SK-N-SH treated with all-trans-retinoic acid at 6 μM for 48 hours (cell line): ENCODE data around the gene TMEM18.

Source experiments
- ATAC-seq: fragments of 200-7000 bp; cut with Tn5 transposase; 3 replicates; pipeline ENCODE4 v1.9.1; 2020; ENCODE audit warnings: mild to moderate bottlenecking, moderate library complexity
- ARNTL ChIP-seq: fragments of 450-650 bp; formaldehyde crosslinking; IDR thresholded peaks from 2 replicates; pipeline ENCODE4 v1.5.0; 2020; ENCODE audit warnings: low read depth, mild to moderate bottlenecking, moderate library complexity, borderline replicate concordance
- BACH2 ChIP-seq: fragments of 250-450 bp; sonication (Bioruptor Pico); IDR thresholded peaks from 2 replicates; pipeline ENCODE4 v1.9.0; 2021; ENCODE audit warnings: mild to moderate bottlenecking, borderline replicate concordance
- CSDC2 ChIP-seq: fragments of 250-450 bp; sonication (Bioruptor Pico); IDR thresholded peaks from 2 replicates; pipeline ENCODE4 v1.5.0; 2020; ENCODE audit warnings: mild to moderate bottlenecking, moderate library complexity
- ESRRG ChIP-seq: fragments of 250-450 bp; sonication (Bioruptor Pico); IDR thresholded peaks from 2 replicates; pipeline ENCODE4 v1.6.1; 2021; ENCODE audit warnings: mild to moderate bottlenecking
- ISL1 ChIP-seq: fragments of 250-450 bp; sonication (Bioruptor Pico); IDR thresholded peaks from 2 replicates; pipeline ENCODE4 v2.1.2; 2022; ENCODE audit warnings: mild to moderate bottlenecking, moderate library complexity
- OSR1 ChIP-seq: fragments of 250-450 bp; sonication (Bioruptor Pico); IDR thresholded peaks from 2 replicates; pipeline ENCODE4 v1.8.0; 2022; ENCODE audit warnings: moderate library complexity, mild to moderate bottlenecking, inconsistent platforms
- PPARA ChIP-seq: fragments of 250-450 bp; sonication (Bioruptor Pico); IDR thresholded peaks from 2 replicates; pipeline ENCODE4 v1.5.0; 2020; ENCODE audit warnings: mild to moderate bottlenecking, borderline replicate concordance
- RARB ChIP-seq: fragments of 250-450 bp; sonication (Bioruptor Pico); IDR thresholded peaks from 2 replicates; pipeline ENCODE4 v1.8.0; 2021; ENCODE audit warnings: mild to moderate bottlenecking, moderate library complexity
- SNAI2 ChIP-seq: fragments of 250-450 bp; sonication (Bioruptor Pico); IDR thresholded peaks from 2 replicates; pipeline ENCODE4 v1.5.0; 2020; ENCODE audit warnings: mild to moderate bottlenecking, moderate library complexity
- TCF4 ChIP-seq: fragments of 250-450 bp; sonication (Bioruptor Pico); IDR thresholded peaks from 2 replicates; pipeline ENCODE4 v1.8.0; 2021; ENCODE audit warnings: mild to moderate bottlenecking, moderate library complexity, borderline replicate concordance
- TOX ChIP-seq: fragments of 250-450 bp; sonication (Bioruptor Pico); IDR thresholded peaks from 2 replicates; pipeline ENCODE4 v1.8.0; 2021; ENCODE audit warnings: mild to moderate bottlenecking, moderate library complexity, borderline replicate concordance
- ZC3H10 ChIP-seq: fragments of 250-450 bp; sonication (Bioruptor Pico); IDR thresholded peaks from 2 replicates; pipeline ENCODE4 v1.5.1; 2021; ENCODE audit warnings: mild to moderate bottlenecking, moderate library complexity
- ZFP3 ChIP-seq: fragments of 250-450 bp; sonication (Bioruptor Pico); IDR thresholded peaks from 2 replicates; pipeline ENCODE4 v1.5.0; 2020; ENCODE audit warnings: mild to moderate bottlenecking, moderate library complexity
- ZNF565 ChIP-seq: fragments of 450-650 bp; formaldehyde crosslinking; conservative IDR thresholded peaks from 2 replicates; pipeline ENCODE4 v1.5.0; 2020; ENCODE audit warnings: low read depth, mild to moderate bottlenecking, moderate library complexity
- ZNF70 ChIP-seq: fragments of 450-650 bp; formaldehyde crosslinking; IDR thresholded peaks from 2 replicates; pipeline ENCODE4 v1.5.0; 2020; ENCODE audit warnings: mild to moderate bottlenecking, moderate library complexity
- ZNF8 ChIP-seq: fragments of 450-650 bp; formaldehyde crosslinking; IDR thresholded peaks from 2 replicates; pipeline ENCODE4 v1.5.0; 2020; ENCODE audit warnings: mild to moderate bottlenecking, moderate library complexity
- TF ChIP-seq, protein P1 (sequence below): fragments of 250-450 bp; sonication (Bioruptor Pico); IDR thresholded peaks from 2 replicates; pipeline ENCODE4 v1.8.0; 2020; ENCODE audit warnings: mild to moderate bottlenecking, moderate library complexity, borderline replicate concordance
- TF ChIP-seq, protein P2 (sequence below): fragments of 250-450 bp; sonication (Bioruptor Pico); IDR thresholded peaks from 2 replicates; pipeline ENCODE4 v1.5.1; 2021; ENCODE audit warnings: mild to moderate bottlenecking, moderate library complexity
- TF ChIP-seq, protein P3 (sequence below): fragments of 250-450 bp; sonication (Bioruptor Pico); IDR thresholded peaks from 2 replicates; pipeline ENCODE4 v1.8.0; 2021; ENCODE audit warnings: low read depth, mild to moderate bottlenecking, moderate library complexity, borderline replicate concordance
- TF ChIP-seq, protein P4 (sequence below): fragments of 250-450 bp; sonication (Bioruptor Pico); IDR thresholded peaks from 2 replicates; pipeline ENCODE4 v1.5.1; 2020; ENCODE audit warnings: low read depth, mild to moderate bottlenecking, moderate library complexity
- TF ChIP-seq, protein P5 (sequence below): fragments of 250-450 bp; sonication (Bioruptor Pico); IDR thresholded peaks from 2 replicates; pipeline ENCODE4 v1.5.0; 2020; ENCODE audit warnings: mild to moderate bottlenecking, moderate library complexity

Gene TMEM18

DNA sequence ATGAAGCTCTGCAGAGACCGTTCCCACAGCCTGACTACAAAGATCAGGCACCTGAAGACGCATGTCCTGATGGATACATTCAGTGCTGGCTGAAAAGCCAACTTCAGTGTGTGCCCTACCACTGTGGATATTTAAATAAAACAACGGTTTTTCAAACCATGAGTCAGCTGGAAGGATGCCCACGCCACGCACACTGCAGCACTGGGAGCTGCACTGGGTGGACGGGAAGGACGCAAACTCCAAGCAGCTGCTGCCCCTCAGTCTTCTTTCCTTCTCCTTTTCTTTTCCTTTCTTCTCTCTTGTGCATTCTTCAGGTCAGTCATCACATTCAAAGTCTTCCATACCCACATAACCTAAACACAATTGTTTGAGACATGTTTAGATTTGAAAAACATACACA is 7.9 kb downstream of the TMEM18 start:
- TF ChIP-seq PPARA (CRISPR knock-in tag) (no peak), ISL1 (CRISPR knock-in tag) (no peak), RARB (CRISPR knock-in tag) (no peak), SNAI2 (CRISPR knock-in tag) (no peak), ZNF70 (CRISPR knock-in tag) (no peak), ZNF565 (CRISPR knock-in tag) (no peak), BACH2 (CRISPR knock-in tag) (no peak), OSR1 (no peak), TCF4 (CRISPR knock-in tag) (no peak), ZFP3 (CRISPR knock-in tag) (no peak), TOX (CRISPR knock-in tag) (no peak), CSDC2 (CRISPR knock-in tag) (no peak), ZC3H10 (CRISPR knock-in tag) (no peak), ARNTL (CRISPR knock-in tag) (no peak), ZNF8 (CRISPR knock-in tag) (no peak)
- TF ChIP-seq, protein P1, sequence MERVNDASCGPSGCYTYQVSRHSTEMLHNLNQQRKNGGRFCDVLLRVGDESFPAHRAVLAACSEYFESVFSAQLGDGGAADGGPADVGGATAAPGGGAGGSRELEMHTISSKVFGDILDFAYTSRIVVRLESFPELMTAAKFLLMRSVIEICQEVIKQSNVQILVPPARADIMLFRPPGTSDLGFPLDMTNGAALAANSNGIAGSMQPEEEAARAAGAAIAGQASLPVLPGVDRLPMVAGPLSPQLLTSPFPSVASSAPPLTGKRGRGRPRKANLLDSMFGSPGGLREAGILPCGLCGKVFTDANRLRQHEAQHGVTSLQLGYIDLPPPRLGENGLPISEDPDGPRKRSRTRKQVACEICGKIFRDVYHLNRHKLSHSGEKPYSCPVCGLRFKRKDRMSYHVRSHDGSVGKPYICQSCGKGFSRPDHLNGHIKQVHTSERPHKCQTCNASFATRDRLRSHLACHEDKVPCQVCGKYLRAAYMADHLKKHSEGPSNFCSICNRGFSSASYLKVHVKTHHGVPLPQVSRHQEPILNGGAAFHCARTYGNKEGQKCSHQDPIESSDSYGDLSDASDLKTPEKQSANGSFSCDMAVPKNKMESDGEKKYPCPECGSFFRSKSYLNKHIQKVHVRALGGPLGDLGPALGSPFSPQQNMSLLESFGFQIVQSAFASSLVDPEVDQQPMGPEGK (CRISPR knock-in tag), result no peak
- TF ChIP-seq, protein P2, sequence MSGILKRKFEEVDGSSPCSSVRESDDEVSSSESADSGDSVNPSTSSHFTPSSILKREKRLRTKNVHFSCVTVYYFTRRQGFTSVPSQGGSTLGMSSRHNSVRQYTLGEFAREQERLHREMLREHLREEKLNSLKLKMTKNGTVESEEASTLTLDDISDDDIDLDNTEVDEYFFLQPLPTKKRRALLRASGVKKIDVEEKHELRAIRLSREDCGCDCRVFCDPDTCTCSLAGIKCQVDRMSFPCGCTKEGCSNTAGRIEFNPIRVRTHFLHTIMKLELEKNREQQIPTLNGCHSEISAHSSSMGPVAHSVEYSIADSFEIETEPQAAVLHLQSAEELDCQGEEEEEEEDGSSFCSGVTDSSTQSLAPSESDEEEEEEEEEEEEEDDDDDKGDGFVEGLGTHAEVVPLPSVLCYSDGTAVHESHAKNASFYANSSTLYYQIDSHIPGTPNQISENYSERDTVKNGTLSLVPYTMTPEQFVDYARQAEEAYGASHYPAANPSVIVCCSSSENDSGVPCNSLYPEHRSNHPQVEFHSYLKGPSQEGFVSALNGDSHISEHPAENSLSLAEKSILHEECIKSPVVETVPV (CRISPR knock-in tag), result no peak
- TF ChIP-seq, protein P3, sequence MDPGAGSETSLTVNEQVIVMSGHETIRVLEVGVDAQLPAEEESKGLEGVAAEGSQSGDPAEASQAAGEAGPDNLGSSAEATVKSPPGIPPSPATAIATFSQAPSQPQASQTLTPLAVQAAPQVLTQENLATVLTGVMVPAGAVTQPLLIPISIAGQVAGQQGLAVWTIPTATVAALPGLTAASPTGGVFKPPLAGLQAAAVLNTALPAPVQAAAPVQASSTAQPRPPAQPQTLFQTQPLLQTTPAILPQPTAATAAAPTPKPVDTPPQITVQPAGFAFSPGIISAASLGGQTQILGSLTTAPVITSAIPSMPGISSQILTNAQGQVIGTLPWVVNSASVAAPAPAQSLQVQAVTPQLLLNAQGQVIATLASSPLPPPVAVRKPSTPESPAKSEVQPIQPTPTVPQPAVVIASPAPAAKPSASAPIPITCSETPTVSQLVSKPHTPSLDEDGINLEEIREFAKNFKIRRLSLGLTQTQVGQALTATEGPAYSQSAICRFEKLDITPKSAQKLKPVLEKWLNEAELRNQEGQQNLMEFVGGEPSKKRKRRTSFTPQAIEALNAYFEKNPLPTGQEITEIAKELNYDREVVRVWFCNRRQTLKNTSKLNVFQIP (CRISPR knock-in tag), result no peak
- TF ChIP-seq, protein P4, sequence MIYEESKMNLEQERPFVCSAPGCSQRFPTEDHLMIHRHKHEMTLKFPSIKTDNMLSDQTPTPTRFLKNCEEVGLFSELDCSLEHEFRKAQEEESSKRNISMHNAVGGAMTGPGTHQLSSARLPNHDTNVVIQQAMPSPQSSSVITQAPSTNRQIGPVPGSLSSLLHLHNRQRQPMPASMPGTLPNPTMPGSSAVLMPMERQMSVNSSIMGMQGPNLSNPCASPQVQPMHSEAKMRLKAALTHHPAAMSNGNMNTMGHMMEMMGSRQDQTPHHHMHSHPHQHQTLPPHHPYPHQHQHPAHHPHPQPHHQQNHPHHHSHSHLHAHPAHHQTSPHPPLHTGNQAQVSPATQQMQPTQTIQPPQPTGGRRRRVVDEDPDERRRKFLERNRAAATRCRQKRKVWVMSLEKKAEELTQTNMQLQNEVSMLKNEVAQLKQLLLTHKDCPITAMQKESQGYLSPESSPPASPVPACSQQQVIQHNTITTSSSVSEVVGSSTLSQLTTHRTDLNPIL (CRISPR knock-in tag), result no peak
- TF ChIP-seq, protein P5, sequence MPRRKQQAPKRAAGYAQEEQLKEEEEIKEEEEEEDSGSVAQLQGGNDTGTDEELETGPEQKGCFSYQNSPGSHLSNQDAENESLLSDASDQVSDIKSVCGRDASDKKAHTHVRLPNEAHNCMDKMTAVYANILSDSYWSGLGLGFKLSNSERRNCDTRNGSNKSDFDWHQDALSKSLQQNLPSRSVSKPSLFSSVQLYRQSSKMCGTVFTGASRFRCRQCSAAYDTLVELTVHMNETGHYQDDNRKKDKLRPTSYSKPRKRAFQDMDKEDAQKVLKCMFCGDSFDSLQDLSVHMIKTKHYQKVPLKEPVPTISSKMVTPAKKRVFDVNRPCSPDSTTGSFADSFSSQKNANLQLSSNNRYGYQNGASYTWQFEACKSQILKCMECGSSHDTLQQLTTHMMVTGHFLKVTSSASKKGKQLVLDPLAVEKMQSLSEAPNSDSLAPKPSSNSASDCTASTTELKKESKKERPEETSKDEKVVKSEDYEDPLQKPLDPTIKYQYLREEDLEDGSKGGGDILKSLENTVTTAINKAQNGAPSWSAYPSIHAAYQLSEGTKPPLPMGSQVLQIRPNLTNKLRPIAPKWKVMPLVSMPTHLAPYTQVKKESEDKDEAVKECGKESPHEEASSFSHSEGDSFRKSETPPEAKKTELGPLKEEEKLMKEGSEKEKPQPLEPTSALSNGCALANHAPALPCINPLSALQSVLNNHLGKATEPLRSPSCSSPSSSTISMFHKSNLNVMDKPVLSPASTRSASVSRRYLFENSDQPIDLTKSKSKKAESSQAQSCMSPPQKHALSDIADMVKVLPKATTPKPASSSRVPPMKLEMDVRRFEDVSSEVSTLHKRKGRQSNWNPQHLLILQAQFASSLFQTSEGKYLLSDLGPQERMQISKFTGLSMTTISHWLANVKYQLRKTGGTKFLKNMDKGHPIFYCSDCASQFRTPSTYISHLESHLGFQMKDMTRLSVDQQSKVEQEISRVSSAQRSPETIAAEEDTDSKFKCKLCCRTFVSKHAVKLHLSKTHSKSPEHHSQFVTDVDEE (CRISPR knock-in tag), result no peak
- ATAC-seq, result peak; percentile 43

DNA sequence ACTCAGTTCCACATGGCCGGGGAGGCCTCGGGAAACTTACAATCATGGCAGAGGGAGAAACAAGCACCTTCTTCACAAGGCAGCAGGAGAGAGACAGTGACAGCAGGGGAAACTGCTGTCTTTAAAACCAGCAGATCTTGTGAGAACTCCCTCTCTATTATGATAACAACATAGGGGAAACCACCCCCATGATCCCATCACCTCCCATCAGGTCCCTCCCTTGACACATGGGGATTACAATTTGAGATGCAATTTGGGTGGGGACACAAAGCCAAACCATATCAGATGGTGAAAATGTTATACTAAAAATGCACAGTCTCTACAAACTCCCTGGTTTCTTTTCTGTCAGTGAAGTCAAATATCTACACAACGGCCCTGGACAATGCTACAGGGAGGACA is 9.2 kb downstream of the TMEM18 start:
- ATAC-seq, result no peak
- TF ChIP-seq, protein P5 (CRISPR knock-in tag), result no peak
- TF ChIP-seq, protein P4 (CRISPR knock-in tag), result no peak
- TF ChIP-seq, protein P2 (CRISPR knock-in tag), result no peak
- TF ChIP-seq ESRRG (CRISPR knock-in tag), result no peak
- TF ChIP-seq ZC3H10 (CRISPR knock-in tag), result no peak
- no peak for TF ChIP-seq ISL1 (CRISPR knock-in tag)
- TF ChIP-seq OSR1, result no peak
- no peak for TF ChIP-seq TCF4 (CRISPR knock-in tag)
- no peak for TF ChIP-seq BACH2 (CRISPR knock-in tag)
- no peak for TF ChIP-seq ZNF70 (CRISPR knock-in tag)
- no peak for TF ChIP-seq ZNF8 (CRISPR knock-in tag)
- TF ChIP-seq SNAI2 (CRISPR knock-in tag), result no peak
- TF ChIP-seq ZFP3 (CRISPR knock-in tag), result no peak
